KOPT-K1 (cell line): Measurements from ENCODE around the gene PEX14.

Source experiments
- H3K27ac ChIP-seq: fragments of 200-600 bp; sonication (generic); 2 replicates; pipeline ENCODE4 v1.5.1; 2016; ENCODE audit warnings: antibody characterized with exemption, mild to moderate bottlenecking, low read depth, low read length; ENCODE audit not compliant: poor library complexity, severe bottlenecking
- H3K36me3 ChIP-seq: fragments of 200-600 bp; sonication (generic); 2 replicates; pipeline ENCODE4 v1.5.1; 2017; ENCODE audit warnings: antibody characterized with exemption, mild to moderate bottlenecking, low read length, moderate library complexity; ENCODE audit not compliant: insufficient read depth
- H3K9me3 ChIP-seq: fragments of 200-600 bp; sonication (generic); 2 replicates; pipeline ENCODE4 v1.5.1; 2017; ENCODE audit warnings: antibody characterized with exemption, low read length, mild to moderate bottlenecking; ENCODE audit not compliant: insufficient read depth, poor library complexity, severe bottlenecking

The PEX14 gene

GRCh38 chr1:10612436-10613160 lies 137.8 kb downstream of the PEX14 start:
- no peaks in the 10 kb centered on the region for H3K9me3 ChIP-seq
- no peak overlapping the region for H3K27ac ChIP-seq
- H3K36me3 ChIP-seq = no peaks in the 10 kb centered on the region

GRCh38 chr1:10613340-10613739 lies 138.6 kb downstream of the PEX14 start:
- no peaks in the 10 kb centered on the region for H3K9me3 ChIP-seq
- H3K27ac ChIP-seq = no peak overlapping the region
- H3K36me3 ChIP-seq = no peaks in the 10 kb centered on the region; the same call in 1 of the 2 replicates

GRCh38 chr1:10613861-10614260 lies 139.1 kb downstream of the PEX14 start:
- no peaks in the 10 kb centered on the region; the same call in 1 of the 2 replicates for H3K36me3 ChIP-seq
- no peaks in the 10 kb centered on the region for H3K9me3 ChIP-seq
- H3K27ac ChIP-seq = no peak overlapping the region

- Histone ChIP-seq H3K27ac (no peak overlapping the region), H3K36me3 (no peaks in the 10 kb centered on the region; the same call in 1 of the 2 replicates), H3K9me3 (no peaks in the 10 kb centered on the region)
Observed at GRCh38 chr1:10614377-10615225, 139.9 kb downstream of the PEX14 start.

GRCh38 chr1:10615332-10615731 lies 140.6 kb downstream of the PEX14 start:
- Histone ChIP-seq H3K36me3 (no peaks in the 10 kb centered on the region; the same call in 1 of the 2 replicates), H3K9me3 (no peaks in the 10 kb centered on the region), H3K27ac (no peak overlapping the region)

GRCh38 chr1:10615932-10616671 lies 141.4 kb downstream of the PEX14 start:
- Histone ChIP-seq H3K9me3 (no peaks in the 10 kb centered on the region), H3K36me3 (no peaks in the 10 kb centered on the region; the same call in 1 of the 2 replicates), H3K27ac (no peak overlapping the region)

- Histone ChIP-seq H3K36me3 (no peaks in the 10 kb centered on the region; the same call in 1 of the 2 replicates), H3K9me3 (no peaks in the 10 kb centered on the region), H3K27ac (no peak overlapping the region)
Observed at GRCh38 chr1:10616696-10617095, 141.9 kb downstream of the PEX14 start.

- no peaks in the 10 kb centered on the region; the same call in 1 of the 2 replicates for H3K36me3 ChIP-seq
- no peaks in the 10 kb centered on the region for H3K9me3 ChIP-seq
- H3K27ac ChIP-seq = no peak overlapping the region
Observed at GRCh38 chr1:10617318-10617717, 142.6 kb downstream of the PEX14 start.

GRCh38 chr1:10617931-10618885 lies 143.5 kb downstream of the PEX14 start:
- Histone ChIP-seq H3K9me3 (no peaks in the 10 kb centered on the region), H3K36me3 (no peaks in the 10 kb centered on the region; the same call in 1 of the 2 replicates), H3K27ac (no peak overlapping the region)

- Histone ChIP-seq H3K27ac (no peak overlapping the region), H3K9me3 (no peaks in the 10 kb centered on the region), H3K36me3 (no peaks in the 10 kb centered on the region; the same call in 1 of the 2 replicates)
Observed at GRCh38 chr1:10620776-10621175, 146.0 kb downstream of the PEX14 start.

GRCh38 chr1:10621906-10622305 lies 147.2 kb downstream of the PEX14 start:
- no peak overlapping the region for H3K27ac ChIP-seq
- H3K9me3 ChIP-seq = no peaks in the 10 kb centered on the region
- H3K36me3 ChIP-seq = no peaks in the 10 kb centered on the region; the same call in 1 of the 2 replicates

- H3K36me3 ChIP-seq = no peaks in the 10 kb centered on the region; the same call in 1 of the 2 replicates
- H3K9me3 ChIP-seq = no peaks in the 10 kb centered on the region
- H3K27ac ChIP-seq = no peak overlapping the region
Observed at GRCh38 chr1:10622910-10623685, 148.3 kb downstream of the PEX14 start.

- Histone ChIP-seq H3K36me3 (no peaks in the 10 kb centered on the region; the same call in 1 of the 2 replicates), H3K27ac (no peak overlapping the region), H3K9me3 (no peaks in the 10 kb centered on the region)
Observed at GRCh38 chr1:10623686-10624145, 149.0 kb downstream of the PEX14 start.
